Ramos (cell line): Measurements from ENCODE around the gene TUBA4B.
"Not testable (repeated sequence)": the region's sequence is repeated elsewhere in the genome, so short reads cannot be mapped to it uniquely, and the experiment has no call there.

Source experiments
- in situ Hi-C: fragments of 300-500 bp; cut with MboI; formaldehyde crosslinking; loops from one replicate; pipeline ENCODE4 v1.14.3; 2022; ENCODE audit warnings: low sequenced_read_pairs; ENCODE audit not compliant: unreplicated experiment

The TUBA4B gene

DNA sequence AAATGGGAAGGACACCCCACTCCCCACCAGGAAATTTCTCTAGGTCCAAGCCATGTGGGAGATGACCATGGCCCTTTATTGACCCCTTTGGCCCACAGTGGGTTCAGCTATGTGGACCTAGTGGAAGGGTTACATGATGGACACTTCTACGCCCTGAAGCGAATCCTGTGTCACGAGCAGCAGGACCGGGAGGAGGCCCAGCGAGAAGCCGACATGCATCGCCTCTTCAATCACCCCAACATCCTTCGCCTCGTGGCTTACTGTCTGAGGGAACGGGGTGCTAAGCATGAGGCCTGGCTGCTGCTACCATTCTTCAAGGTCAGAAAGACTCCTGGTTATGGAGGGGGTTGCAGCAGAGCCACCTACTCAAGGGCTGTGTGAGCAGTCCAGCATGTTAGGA is 6.5 kb upstream of the TUBA4B start:
- in situ Hi-C loops, result loop anchor here (5.0 kb wide), 1 partner anchor 46 kb away; no protein-coding TSS in a partner anchor

DNA sequence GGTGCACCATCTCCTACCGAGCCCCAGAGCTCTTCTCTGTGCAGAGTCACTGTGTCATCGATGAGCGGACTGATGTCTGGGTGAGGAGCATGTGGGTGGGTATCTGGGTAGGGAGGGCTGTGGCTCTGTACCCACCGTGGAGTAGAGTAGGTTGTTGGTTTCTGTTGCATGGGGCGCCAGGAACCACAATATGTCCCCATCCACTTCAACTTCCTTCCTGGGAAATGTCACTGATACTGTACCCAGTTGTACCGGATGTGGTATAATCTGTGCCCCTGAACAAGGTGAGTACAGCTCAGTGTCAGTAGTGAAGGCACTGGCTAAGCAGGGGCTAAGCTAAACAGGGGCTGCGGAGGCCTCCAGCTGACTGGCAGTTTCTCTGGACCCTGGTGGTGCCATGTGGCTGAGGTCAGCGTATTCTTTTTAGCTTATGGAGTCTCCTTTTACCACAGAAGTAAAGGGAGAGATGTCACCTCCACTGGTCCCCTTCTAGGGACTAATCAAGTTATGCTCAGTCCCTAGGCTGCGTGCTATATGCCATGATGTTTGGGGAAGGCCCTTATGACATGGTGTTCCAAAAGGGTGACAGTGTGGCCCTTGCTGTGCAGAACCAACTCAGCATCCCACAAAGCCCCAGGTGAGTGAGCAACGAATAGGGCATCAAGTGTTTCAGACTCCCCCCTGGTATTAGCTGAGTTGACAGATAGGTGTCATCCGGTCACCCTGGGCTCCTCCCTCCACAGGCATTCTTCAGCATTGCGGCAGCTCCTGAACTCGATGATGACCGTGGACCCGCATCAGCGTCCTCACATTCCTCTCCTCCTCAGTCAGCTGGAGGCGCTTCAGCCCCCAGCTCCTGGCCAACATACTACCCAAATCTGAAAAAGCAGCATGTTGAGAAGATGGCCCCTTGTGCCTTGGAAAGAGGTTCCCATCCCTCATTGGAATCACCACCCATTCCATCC is 5.1 kb upstream of the TUBA4B start:
- in situ Hi-C loops, result loop anchor here (5.0 kb wide), 1 partner anchor 44 kb away; no protein-coding TSS in a partner anchor

DNA sequence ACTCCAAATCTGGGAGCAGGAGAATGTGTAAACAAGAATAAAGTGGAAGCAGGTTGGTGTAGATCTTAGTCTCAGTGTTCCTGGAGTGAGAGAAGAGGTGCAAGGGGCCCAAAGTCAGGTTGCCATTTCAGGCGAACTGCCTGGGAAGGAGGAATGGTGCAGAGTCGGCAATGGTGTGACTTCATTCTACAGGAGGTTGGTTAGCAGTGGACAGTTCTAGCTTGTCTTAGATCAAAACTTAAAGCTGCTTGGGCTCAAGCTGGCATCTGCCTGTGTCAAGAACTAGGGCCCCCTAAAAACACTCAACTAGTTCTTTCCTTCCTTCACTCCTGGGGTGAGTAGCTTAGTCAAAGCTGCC is 4.2 kb upstream of the TUBA4B start:
- in situ Hi-C loops, result loop anchor here (5.0 kb wide), 1 partner anchor 43 kb away; no protein-coding TSS in a partner anchor

DNA sequence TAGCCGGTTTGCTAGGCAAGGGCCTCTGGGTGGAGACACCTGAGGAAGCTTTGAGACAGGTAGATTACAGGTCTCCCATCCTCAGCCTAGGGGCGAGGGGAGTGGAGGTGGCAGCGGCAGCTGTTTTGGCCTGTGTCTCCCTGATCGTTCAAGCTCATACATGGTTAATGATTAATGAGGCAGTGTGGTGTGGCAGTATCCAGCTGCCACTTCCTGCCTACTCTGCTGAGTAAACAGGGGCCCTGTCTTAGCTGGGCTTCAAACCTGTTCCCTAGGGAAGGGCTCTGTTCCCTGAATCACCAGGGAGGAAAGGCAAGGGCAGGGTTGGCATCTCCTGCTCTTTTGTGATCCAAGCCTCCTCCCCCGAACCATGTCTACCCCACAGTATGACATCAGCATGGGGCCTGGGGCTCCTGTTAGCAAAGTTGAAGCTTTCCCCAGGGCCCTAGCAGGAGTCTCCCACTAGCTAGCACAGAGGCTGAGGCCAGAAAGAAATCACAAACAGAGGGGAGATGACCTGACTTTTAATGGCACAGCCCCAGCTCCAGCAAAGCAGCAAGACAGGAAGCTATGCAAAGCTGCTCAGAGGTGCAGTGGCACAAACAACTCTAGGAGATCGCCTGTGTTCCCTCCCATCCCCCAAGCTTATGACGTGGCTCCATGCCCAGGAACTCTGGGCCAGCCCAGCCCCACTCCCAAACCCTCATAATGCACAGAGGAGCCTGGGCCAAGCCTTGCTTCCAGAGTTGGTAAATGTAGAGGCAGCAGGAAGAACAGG is 3.7 kb upstream of the TUBA4B start:
- in situ Hi-C loops, result loop anchor here (5.0 kb wide), 1 partner anchor 43 kb away; no protein-coding TSS in a partner anchor

DNA sequence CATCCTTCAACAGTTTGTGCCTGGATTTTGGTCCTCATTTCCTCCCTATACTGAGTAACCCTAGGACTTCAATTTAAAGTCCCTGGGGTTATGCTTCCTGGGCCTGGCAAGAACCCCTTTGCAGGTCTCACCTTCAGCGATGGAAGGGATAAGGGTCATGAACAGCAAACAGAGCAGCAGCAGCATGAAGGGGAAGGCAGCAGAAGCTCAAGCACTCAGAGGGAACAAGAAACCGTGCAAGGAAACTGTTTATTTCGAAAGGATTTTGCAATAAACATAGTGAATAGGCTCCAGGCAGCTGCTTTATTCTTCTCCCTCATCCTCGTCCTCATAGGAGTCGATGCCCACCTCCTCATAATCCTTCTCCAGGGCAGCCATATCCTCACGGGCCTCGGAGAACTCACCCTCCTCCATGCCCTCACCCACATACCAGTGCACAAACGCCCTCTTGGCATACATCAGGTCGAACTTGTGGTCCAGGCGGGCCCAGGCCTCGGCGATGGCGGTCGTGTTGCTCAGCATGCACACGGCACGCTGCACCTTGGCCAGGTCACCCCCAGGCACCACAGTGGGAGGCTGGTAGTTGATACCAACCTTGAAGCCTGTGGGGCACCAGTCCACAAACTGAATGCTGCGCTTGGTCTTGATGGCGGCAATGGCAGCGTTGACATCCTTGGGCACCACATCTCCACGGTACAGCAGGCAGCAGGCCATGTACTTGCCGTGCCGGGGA is 2.8 kb upstream of the TUBA4B start:
- in situ Hi-C loops, result no loop called here

DNA sequence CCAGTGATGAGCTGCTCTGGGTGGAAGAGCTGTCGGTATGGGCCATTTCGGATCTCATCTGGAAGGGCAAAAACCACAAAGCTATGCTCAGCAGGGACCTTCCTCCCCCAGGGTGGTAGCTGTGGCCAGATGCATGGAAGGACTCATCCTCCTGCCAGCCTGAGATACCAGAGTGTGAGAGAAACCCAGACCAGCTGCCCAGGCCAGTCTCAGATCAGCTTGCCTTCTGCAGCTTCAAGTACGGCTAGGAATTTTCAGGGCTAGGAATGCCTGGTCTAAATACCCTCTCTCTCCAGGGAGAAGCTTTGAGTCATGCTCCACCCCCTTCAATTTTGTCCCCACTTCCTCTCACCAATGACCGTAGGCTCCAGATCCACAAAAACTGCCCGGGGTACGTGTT is 1.4 kb upstream of the TUBA4B start:
- in situ Hi-C loops, result no loop called here

DNA sequence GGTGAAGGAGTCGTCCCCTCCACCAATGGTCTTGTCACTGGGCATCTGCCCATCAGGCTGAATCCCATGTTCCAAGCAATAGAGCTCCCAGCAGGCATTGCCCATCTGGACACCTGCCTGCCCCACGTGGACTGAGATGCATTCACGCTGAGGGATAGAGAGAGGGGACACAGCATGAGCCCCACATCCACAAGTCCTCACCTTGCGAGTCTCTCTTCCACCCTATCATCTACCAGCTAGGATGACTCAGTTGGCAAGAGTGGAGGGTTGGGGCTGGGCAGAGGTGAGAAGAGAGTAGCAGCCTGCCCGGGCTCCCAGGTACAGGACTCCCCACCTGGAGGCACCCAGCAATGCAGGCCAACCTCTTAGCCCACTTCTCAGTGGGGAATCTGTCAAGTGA is 959 bp upstream of the TUBA4B start:
- in situ Hi-C loops, result no loop called here

DNA sequence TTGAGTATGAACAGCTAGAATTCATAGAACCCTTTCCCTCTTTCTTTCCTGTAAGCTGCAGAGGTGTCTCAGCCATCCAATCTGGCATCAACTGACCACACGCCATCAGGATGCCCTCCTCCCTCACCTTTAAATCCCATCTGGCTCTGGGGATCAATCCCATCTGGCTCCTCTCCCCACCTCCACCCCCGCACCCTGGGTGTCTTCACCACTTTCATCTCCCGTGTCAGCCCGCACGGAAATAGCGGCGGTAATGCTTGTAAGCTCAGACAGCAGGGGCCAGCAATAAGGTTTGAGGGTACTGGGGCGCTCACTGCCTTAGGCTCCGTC is 508 bp upstream of the TUBA4B start:
- in situ Hi-C loops, result no loop called here

DNA sequence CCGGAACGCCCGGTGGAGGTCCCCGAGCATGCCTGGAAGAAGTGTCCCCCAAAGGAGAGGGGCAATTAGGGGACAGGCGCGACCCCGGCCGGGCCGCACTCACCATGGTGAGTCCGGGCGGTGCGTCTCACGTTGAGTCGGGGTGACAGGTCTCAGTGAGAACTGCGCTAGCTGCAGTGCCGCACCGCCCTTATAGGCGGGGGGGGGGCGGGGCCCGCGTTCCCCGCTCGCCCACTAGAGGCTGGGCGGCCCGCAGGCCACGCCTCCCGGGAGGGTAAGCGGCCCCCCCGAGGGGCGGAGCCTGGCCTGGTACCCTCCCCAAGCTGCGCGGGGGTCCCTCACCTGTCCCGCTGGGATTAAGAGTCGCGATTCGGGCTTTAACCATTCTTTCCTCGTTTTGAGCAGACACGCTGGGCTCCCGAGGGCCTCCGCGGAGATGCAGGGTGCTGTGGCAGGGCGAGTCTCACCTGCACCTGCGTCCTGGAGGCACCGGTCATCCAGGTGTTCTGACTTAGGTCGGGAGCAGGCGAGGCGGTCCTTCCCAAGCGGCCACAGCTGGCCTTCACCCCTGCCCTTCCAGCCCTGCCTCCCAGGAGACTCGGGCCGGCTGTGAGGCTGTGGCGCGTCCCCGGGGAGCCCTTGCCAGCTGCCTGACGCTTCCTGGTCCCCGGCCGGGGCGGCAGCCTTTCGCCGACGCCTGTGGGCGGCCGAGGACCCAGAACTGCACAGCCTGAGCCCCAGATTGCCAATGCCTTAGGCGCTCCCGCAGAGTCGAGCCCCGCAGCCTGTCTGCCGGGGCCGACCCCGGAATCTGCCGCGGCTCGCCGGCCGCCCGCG is 928 bp downstream of the TUBA4B start, which contains the start of gene TUBA4A:
Gene TUBA4A, minus strand, starts transcription at position 166 of the 837 bp plus-strand sequence. Its CDS starts 60 bp downstream, at position 106.
- in situ Hi-C loops, result no loop called here

DNA sequence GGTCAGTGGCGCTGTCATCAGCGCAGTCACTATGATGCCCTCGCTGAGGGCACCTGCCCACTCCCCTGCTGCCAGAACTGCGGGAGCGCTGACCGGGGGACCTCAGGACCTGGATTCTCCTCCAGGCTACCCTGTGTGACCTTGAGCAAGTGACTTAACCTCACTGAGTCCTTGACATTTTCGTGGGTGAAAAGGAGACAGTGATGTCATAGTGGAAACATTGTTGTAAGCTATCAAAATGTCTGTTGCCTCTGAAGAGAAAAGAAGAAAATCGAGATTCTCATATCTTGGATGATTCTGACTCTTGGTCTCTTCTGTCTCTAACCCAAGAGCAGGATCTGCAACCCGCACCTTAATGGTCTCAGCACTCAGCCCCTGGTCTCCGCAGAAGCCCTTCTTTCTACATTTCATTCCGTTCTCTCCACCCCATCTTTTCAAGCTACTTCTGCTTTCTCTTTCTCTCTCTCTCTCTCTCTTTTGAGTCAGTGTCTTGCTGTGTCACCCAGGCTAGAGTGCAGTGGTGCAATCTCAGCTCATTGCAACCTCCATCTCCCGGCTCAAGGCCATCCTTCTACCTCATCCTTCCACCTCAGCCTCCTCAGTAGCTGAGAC is 1.7 kb downstream of the TUBA4B start:
- in situ Hi-C loops, result no loop called here

DNA sequence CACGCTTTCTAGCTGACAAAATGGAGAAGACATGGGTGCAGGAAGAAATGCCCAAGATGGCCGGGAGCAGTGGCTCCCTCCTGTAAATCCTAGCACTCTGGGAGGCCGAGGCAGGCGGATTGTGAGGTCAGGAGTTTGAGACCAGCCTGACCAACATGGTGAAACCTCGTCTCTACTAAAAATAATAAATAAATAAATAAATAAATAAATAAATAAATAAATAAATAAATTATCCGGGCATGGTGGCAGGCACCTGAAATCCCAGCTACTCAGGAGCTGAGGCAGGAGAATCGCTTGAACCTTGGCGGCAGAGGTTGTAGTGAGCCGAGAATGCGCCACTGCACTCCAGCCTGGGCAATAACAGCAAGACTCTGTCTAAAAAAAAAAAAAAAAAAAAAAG is 5.9 kb downstream of the TUBA4B start:
- in situ Hi-C loops, result not testable (repeated sequence)

DNA sequence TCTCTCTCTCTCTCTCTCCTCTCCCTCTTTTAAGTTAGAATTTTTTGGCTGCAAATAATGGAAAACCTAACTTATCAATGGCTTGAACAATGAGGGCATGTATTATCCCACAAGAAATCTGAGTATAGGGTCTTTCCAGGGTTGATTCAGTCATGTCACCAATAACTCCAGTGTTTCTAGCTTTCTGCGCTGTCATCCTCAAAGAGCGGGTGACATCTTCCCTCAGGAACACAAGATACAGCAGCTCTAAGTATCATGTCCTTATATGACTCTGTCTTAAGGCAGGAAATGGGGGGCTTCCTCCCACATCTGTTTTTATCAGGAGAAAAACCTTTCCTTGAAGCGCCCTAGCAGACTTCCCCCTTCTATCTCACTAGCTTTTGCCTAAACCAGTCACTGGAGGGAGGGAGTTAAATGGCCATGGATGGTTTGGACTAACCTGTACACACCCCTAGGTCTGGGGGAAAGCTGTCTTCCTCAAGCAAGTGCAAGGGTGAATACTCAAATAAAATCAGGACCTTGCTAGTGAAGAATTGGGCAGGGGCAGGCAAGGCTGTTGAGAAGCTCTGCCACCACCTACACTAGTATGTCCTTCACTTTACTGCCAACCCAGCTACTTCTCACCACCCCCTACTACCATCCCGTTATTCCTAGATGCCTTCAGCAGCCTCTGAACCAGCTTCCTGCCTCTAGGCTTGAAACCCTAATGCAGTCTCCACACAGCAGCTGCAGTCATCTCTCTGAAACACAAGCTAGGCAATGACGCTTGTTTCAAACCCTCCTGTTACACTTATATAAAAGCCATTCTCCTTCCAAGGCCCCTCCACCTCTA is 8.2 kb downstream of the TUBA4B start:
- in situ Hi-C loops, result no loop called here

DNA sequence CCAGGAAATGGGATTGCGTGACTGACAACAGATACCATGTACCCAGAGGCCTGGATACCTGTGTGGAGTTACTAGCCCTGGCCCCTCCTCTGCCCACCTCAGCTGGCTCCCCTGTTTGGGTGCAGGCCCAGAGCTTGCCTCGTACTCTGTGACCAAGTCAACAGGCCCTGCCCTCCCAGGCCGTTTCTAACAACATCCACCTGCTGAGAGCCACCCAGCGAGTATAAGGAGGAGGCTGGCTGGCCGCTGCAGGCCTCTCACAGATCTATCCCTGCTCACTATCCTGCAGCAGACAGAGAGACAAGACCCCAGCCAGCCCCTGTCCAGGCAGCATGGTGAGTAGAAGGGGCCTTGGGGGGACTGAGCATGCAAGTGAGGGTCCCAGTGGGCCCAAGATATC is 13.2 kb downstream of the TUBA4B start:
- in situ Hi-C loops, result no loop called here

DNA sequence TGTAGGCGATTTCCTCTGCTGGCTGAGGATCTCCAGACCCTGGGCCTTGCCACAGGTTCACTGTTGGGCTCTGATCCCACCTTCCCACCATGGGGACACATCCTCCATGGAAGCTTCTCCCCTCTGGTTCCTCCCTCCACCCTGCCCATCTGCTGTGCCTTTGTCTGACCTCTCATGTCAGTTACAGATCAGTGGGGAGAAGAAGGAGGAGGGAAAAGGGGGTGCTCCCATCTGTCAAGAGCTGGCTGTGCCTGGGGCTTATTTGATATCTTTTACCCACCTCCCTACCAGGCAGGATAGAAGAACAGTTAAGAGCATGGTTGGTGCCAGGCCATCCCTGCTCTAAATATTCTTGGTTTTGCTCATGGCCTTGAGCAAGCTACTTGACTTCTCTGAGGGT is 13.8 kb downstream of the TUBA4B start:
- in situ Hi-C loops, result no loop called here

DNA sequence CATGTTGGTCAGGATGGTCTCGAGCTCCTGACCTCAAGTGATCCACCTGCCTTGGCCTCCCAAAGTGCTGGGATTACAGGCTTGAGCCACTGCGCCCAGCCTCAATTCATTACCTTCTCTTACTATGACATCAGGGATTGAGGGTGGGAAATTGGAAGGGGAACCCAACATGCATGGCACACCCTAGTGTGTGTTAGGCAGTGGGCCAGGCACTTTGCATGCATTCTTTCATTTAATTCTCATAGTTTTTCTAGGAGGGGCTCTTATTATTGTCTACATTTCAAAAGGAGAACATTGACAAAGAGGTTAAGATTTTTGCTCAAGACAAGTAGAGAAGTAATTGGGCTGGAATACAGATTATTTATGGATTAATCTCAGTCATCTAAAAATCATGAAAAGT is 15.3 kb downstream of the TUBA4B start:
- in situ Hi-C loops, result no loop called here

DNA sequence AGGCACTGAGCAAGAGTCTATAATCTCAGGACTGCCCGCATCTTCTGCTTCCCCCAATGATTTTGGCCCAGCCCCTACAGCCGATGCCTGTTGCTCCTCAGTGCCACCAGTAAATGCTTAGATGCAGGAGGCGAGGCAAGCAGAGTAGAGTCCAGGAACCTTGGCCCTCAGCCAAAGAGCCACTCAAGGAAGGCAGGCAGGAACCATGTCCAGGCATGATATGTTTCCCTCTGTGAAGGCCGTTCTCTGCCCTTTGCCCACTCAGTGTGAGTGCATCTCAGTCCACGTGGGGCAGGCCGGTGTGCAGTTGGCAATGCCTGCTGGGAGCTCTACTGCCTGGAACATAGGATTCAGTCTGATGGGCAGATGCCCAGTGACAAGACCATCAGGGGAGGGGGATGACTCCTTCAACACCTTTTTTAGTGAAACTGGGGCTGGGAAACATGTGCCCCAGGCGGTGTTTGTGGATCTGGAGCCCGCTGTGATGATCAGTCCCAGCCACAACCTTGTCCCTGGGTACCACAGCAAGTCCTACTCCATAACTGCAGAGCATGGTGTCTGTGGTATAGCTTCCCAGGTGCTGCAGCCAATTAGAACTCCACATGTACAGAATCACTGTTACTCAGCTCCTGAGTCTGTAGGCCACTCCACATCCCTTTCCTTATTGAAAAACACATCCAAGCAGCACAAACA is 16.5 kb downstream of the TUBA4B start:
- in situ Hi-C loops, result no loop called here

DNA sequence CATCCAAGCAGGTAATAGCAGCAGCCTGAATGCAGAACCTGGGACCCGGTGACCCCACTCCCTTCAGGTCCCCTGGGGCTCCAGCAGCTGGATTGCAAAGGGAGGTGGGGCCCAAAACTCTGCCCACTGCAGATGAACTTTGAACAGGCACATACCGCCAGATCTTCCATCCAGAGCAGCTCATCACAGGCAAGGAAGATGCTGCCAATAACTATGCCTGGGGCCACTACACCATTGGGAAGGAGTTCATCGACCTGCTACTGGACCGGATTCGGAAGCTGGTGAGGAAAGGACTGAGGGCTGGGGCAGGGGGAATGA is 17.0 kb downstream of the TUBA4B start:
- in situ Hi-C loops, result no loop called here

DNA sequence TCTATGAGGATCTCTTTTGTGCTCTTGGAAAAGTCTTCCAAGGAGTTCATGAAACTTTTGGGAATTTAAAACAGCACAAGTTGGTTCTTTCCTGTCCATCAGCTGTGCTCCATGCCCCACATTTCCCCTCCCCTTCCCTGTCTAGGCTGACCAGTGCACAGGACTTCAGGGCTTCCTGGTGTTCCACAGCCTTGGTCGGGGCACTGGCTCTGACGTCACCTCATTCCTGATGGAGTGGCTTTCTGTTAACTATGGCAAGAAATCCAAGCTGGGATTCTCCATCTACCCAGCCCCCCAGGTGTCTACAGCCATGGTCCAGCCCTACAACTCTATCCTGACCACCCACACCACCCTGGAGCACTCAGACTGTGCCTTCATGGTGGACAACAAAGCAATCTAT is 18.0 kb downstream of the TUBA4B start:
- in situ Hi-C loops, result no loop called here
